Endothelial cell of umbilical vein (primary cell): ENCODE results near the gene STAT4. TPM values are rescaled to one million over a fixed set of nuclear protein-coding genes. Genes with fewer than 3 reads are reported as not detected.

Source experiments
- BruUV-seq: library from RNA; stranded (reverse); fragments of 400-500 nt; replicated peaks from 2 replicates; lab custom pipeline; 2021; lab: Mats Ljungman, UMichigan
- CTCF ChIA-PET: fragments of 300-600, 350-600 bp; sonication (Branson Sonifier 250); formaldehyde crosslinking; loops from one replicate; lab custom pipeline; 2021; ENCODE audit warnings: antibody characterized with exemption, inconsistent platforms; lab: Charles Lee
- POLR2A ChIA-PET: fragments of 300-600, 350-600 bp; sonication (Branson Sonifier 250); formaldehyde crosslinking; loops from one replicate; lab custom pipeline; 2021; ENCODE audit warnings: antibody characterized with exemption, inconsistent platforms; lab: Charles Lee
- DNase-seq: peaks from one replicate; pipeline ENCODE4 v3.0.0-alpha.2; 2011; ENCODE audit warnings: low read depth, low spot score
- FAIRE-seq: peaks from 2 replicates; lab custom pipeline; 2011; peaks lifted over from hg19 to GRCh38; lab: Jason Lieb, UNC
- H2AFZ ChIP-seq: 2 replicates; pipeline ENCODE4 v1.6.0; 2012; ENCODE audit warnings: low read depth, low read length, control low read depth, inconsistent platforms
- H3K27ac ChIP-seq: 2 replicates; pipeline ENCODE4 v1.5.1; 2011; ENCODE audit warnings: low read depth, mild to moderate bottlenecking, control low read depth, low read length, moderate library complexity; ENCODE audit not compliant: insufficient read depth
- H3K27me3 ChIP-seq, 2 experiments: 2 replicates each; pipeline versions ENCODE4 v1.6.0 to v1.6.1; 2011; ENCODE audit warnings: low read length in 2 of 2, mixed read lengths in 1 of 2; ENCODE audit not compliant: control insufficient read depth in 2 of 2, insufficient read depth in 2 of 2
- H3K36me3 ChIP-seq, 2 experiments: 2 replicates in 1 of 2; 3 replicates in 1 of 2; pipeline ENCODE4 v1.5.1; 2011; ENCODE audit warnings: low read length in 2 of 2, mild to moderate bottlenecking in 1 of 2, moderate library complexity in 1 of 2; ENCODE audit not compliant: control insufficient read depth in 2 of 2, insufficient read depth in 2 of 2; ENCODE audit errors: extremely low read depth in 1 of 2
- H3K4me1 ChIP-seq: 3 replicates; pipeline ENCODE4 v1.5.1; 2011; ENCODE audit warnings: mild to moderate bottlenecking, low read length; ENCODE audit not compliant: control insufficient read depth, insufficient read depth; ENCODE audit errors: extremely low read depth
- H3K4me2 ChIP-seq: 2 replicates; pipeline ENCODE4 v1.6.1; 2011; ENCODE audit warnings: low read length, control low read depth, mixed read lengths; ENCODE audit not compliant: insufficient read depth
- H3K4me3 ChIP-seq, 3 experiments: fragments of 200-600 bp in 1 of 3; sonication (generic), shearing (Covaris generic) in 1 of 3; replicated peaks in 1 of 3; 2 replicates each; pipeline ENCODE4 v1.5.1; 2011 to 2016; ENCODE audit warnings: control low read depth in 3 of 3, low read length in 3 of 3, mild to moderate bottlenecking in 2 of 3, inconsistent platforms in 1 of 3, low read depth in 1 of 3, moderate library complexity in 1 of 3; ENCODE audit not compliant: insufficient read depth in 1 of 3
- H3K79me2 ChIP-seq: 2 replicates; pipeline ENCODE4 v1.6.0; 2012; ENCODE audit warnings: low read length, inconsistent platforms; ENCODE audit not compliant: control insufficient read depth, insufficient read depth
- H3K9ac ChIP-seq: replicated peaks from 2 replicates; pipeline ENCODE3; 2011; ENCODE audit warnings: low read length, control low read depth; ENCODE audit not compliant: insufficient read depth; ENCODE audit errors: extremely low read depth
- H3K9me1 ChIP-seq: replicated peaks from 3 replicates; pipeline ENCODE4 v1.6.0; 2011; ENCODE audit warnings: mild to moderate bottlenecking, low read length; ENCODE audit not compliant: control insufficient read depth, insufficient read depth; ENCODE audit errors: extremely low read depth
- H3K9me3 ChIP-seq: replicated peaks from 2 replicates; pipeline ENCODE4 v1.5.1; 2012; ENCODE audit warnings: low read length, inconsistent platforms; ENCODE audit not compliant: control insufficient read depth, insufficient read depth
- H4K20me1 ChIP-seq: replicated peaks from 2 replicates; pipeline ENCODE3; 2011; ENCODE audit warnings: mild to moderate bottlenecking, low read length; ENCODE audit not compliant: control insufficient read depth, insufficient read depth; ENCODE audit errors: extremely low read depth
- EZH2 ChIP-seq: IDR thresholded peaks from 2 replicates; pipeline ENCODE4 v1.6.1; 2012; ENCODE audit warnings: borderline replicate concordance, low read depth, mild to moderate bottlenecking, moderate library complexity, low read length, inconsistent platforms; ENCODE audit not compliant: severe bottlenecking
- FOS ChIP-seq: IDR thresholded peaks from 2 replicates; pipeline ENCODE4 v1.6.1; 2011; ENCODE audit warnings: mild to moderate bottlenecking, low read length, moderate library complexity, borderline replicate concordance; ENCODE audit not compliant: insufficient read depth
- GATA2 ChIP-seq: IDR thresholded peaks from 2 replicates; pipeline ENCODE4 v1.7.0; 2011; ENCODE audit warnings: low read depth, mild to moderate bottlenecking, moderate library complexity, mixed read lengths, low read length; ENCODE audit not compliant: insufficient read length, insufficient read depth
- JUN ChIP-seq: IDR thresholded peaks from 2 replicates; pipeline ENCODE4 v1.6.1; 2011; ENCODE audit warnings: borderline replicate concordance, low read depth; ENCODE audit not compliant: insufficient read length, insufficient read depth
- MAX ChIP-seq: IDR thresholded peaks from 2 replicates; pipeline ENCODE4 v1.6.1; 2011; ENCODE audit not compliant: insufficient read depth, insufficient read length
- MYC ChIP-seq: IDR thresholded peaks from one replicate; pipeline ENCODE4 v1.6.1; 2011; ENCODE audit warnings: mild to moderate bottlenecking, low read depth, low read length
- POLR2A ChIP-seq: IDR thresholded peaks from 2 replicates; pipeline ENCODE4 v1.6.1; 2012; ENCODE audit warnings: low read depth, mild to moderate bottlenecking, control low read depth, low read length
- POLR2AphosphoS5 ChIP-seq: IDR thresholded peaks from 2 replicates; pipeline ENCODE4 v1.6.1; 2012; ENCODE audit warnings: low read depth, mild to moderate bottlenecking, control low read depth, low read length, moderate library complexity; ENCODE audit not compliant: insufficient read depth
- dilution Hi-C: fragments of 300-500 bp; cut with MboI; formaldehyde crosslinking; loops from one replicate; pipeline ENCODE4 v1.15.0; 2019; ENCODE audit warnings: low sequenced_read_pairs; ENCODE audit not compliant: extremely low pct_ligation_motif_present
- intact Hi-C: fragments of 100-400 bp; cut with micrococcal nuclease; formaldehyde crosslinking; loops from one replicate; pipeline ENCODE4 v1.10.0; 2022
- polyA plus RNA-seq, 4 experiments: library from polyadenylated mRNA; depleted of rRNA in 3 of 4; stranded (reverse) in 3 of 4; unstranded in 1 of 4; fragments of >200 nt; gene quantifications; 2 replicates each; pipeline versions ENCODE4 v1.2.1 to v1.2.3, GENCODE V29; 2011 to 2012; ENCODE audit warnings: missing spikeins in 1 of 4
- total RNA-seq: library from RNA; stranded (reverse); gene quantifications from 2 replicates; pipeline ENCODE4 v1.2.3, GENCODE V29; 2021
- TF ChIP-seq, protein P1 (sequence below), 2 donors: IDR thresholded peaks; 1 replicate in 1 of 2; 2 replicates in 1 of 2; pipeline ENCODE4 v1.5.1; 2011; ENCODE audit warnings: low read length in 2 of 2, mild to moderate bottlenecking in 2 of 2, moderate library complexity in 2 of 2, control low read depth in 1 of 2, inconsistent platforms in 1 of 2, low read depth in 1 of 2; ENCODE audit not compliant: insufficient read depth in 1 of 2; ENCODE audit errors: extremely low read depth in 1 of 2

The STAT4 gene
- total and polyA plus RNA-seq, 2 donors (not counting 3 experiments of a cell fraction or from before 2014, with no cell fraction given) = 0.46 to 1.2 TPM

DNA sequence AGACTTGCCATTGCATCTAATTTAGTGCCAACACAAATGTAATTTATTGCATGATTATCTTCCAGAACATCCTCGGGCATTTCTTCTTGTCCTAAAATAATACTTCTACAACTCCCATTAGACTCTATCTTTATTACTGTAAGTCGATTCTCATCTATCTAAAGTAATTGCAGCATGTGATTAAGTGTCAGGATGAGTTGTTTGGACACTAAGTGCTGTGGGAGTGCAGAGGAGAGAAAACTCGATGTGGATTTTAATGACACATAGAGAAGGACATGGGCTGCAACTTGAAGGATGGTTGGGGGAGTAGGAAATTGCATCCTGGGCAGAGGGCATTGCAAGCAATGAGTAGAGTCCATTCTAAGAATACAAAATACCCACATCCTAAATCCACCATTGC is 33.5 kb downstream of the STAT4 start:
- Histone ChIP-seq H3K9me3 (no peaks in the 10 kb centered on the region), H3K36me3 (no peaks in the 10 kb centered on the region), H3K9me1 (no peaks in the 10 kb centered on the region), H3K4me3 (no peak overlapping the region), H4K20me1 (no peaks in the 10 kb centered on the region), H3K27ac (no peak overlapping the region), H3K79me2 (no peaks in the 10 kb centered on the region), H3K4me2 (no peak overlapping the region), H3K27me3 (peaks cover 0 to 3% of the 10 kb centered on the region in 2 experiments), H3K9ac (no peak overlapping the region), H3K4me1 (no peaks in the 10 kb centered on the region), H2AFZ (no peak overlapping the region)
- intact Hi-C loops = no loop called here
- no peak for FAIRE-seq
- POLR2A ChIA-PET = no interaction called here
- CTCF ChIA-PET = no interaction called here
- BruUV-seq = no TSS peak
- dilution Hi-C loops = no loop called here
- DNase-seq = no peak
- TF ChIP-seq POLR2AphosphoS5 = no peak

DNA sequence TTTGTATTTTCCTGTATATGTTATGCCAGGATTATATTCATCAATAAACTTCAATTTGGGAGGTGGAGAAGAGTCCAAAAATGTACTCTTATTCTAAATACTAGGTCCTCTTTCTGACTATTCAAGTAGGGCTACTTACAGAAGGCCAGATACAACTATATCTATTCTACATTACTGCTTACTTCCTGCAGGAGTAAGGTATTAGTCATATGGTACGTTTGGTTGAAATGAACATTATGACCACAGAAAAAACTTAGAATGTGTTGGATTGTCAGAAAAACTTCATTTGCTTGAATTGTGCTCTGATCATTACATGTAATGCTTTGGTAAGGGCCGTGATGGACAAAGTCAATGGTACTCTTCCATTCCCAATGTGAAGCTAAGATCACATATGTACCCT is 35.0 kb downstream of the STAT4 start:
- Histone ChIP-seq H3K79me2 (no peaks in the 10 kb centered on the region), H3K9me3 (no peaks in the 10 kb centered on the region), H3K36me3 (no peaks in the 10 kb centered on the region), H3K9ac (no peak overlapping the region), H3K27me3 (peaks cover 0 to 3% of the 10 kb centered on the region in 2 experiments), H3K4me3 (no peak overlapping the region), H3K27ac (no peak overlapping the region), H4K20me1 (no peaks in the 10 kb centered on the region), H3K4me2 (no peak overlapping the region), H3K9me1 (no peaks in the 10 kb centered on the region), H2AFZ (no peak overlapping the region), H3K4me1 (no peaks in the 10 kb centered on the region)
- FAIRE-seq = no peak
- TF ChIP-seq FOS (no peak), POLR2AphosphoS5 (no peak), POLR2A (no peak), GATA2 (no peak), JUN (no peak), MAX (no peak), EZH2 (no peak), MYC (no peak)
- TF ChIP-seq, protein P1, sequence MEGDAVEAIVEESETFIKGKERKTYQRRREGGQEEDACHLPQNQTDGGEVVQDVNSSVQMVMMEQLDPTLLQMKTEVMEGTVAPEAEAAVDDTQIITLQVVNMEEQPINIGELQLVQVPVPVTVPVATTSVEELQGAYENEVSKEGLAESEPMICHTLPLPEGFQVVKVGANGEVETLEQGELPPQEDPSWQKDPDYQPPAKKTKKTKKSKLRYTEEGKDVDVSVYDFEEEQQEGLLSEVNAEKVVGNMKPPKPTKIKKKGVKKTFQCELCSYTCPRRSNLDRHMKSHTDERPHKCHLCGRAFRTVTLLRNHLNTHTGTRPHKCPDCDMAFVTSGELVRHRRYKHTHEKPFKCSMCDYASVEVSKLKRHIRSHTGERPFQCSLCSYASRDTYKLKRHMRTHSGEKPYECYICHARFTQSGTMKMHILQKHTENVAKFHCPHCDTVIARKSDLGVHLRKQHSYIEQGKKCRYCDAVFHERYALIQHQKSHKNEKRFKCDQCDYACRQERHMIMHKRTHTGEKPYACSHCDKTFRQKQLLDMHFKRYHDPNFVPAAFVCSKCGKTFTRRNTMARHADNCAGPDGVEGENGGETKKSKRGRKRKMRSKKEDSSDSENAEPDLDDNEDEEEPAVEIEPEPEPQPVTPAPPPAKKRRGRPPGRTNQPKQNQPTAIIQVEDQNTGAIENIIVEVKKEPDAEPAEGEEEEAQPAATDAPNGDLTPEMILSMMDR (IDR thresholded peaks at IDR 0.05; ENCODE audit: extremely low read depth in 1 of 2, insufficient read depth in 1 of 2, low read depth in 1 of 2, low read length in 2 of 2) = no peak
- CTCF ChIA-PET = no interaction called here
- intact Hi-C loops (no loop called here), dilution Hi-C loops (no loop called here)
- POLR2A ChIA-PET = no interaction called here
- DNase-seq = no peak
- no TSS peak for BruUV-seq
